Spleen (tissue), 7 donors: ENCODE results near the gene CHL1.

ENCODE experiments used
- POLR2A ChIP-seq, 3 donors: fragments of 450-650 bp; IDR thresholded peaks; one replicate each; pipeline ENCODE4 v1.5.1; 2017; ENCODE audit warnings: antibody characterized with exemption in 3 of 3, mild to moderate bottlenecking in 1 of 3
- TF ChIP-seq, protein P1 (sequence below), 11 experiments: fragments of 200-600 bp in 7 of 11; fragments of 450-650 bp in 4 of 11; sonication (generic) in 4 of 11; IDR thresholded peaks in 8 of 11; conservative IDR thresholded peaks in 3 of 11; 1 replicate in 7 of 11; 2 replicates in 4 of 11; pipeline versions ENCODE4 v1.4.0 to v1.8.0; 2016 to 2021; ENCODE audit warnings: antibody characterized with exemption in 11 of 11, inconsistent platforms in 4 of 11, mild to moderate bottlenecking in 1 of 11
- donor health status: DM: no; HTN: no; CAD: no; lungs with moderate emphysema.
- donor health status: DM: no; HTN: no; CAD: no.
- donor health status: DM: no; HTN: no; CAD: no.

- TF ChIP-seq POLR2A (IDR thresholded peaks at IDR 0.05) = no peak
- TF ChIP-seq, protein P1, sequence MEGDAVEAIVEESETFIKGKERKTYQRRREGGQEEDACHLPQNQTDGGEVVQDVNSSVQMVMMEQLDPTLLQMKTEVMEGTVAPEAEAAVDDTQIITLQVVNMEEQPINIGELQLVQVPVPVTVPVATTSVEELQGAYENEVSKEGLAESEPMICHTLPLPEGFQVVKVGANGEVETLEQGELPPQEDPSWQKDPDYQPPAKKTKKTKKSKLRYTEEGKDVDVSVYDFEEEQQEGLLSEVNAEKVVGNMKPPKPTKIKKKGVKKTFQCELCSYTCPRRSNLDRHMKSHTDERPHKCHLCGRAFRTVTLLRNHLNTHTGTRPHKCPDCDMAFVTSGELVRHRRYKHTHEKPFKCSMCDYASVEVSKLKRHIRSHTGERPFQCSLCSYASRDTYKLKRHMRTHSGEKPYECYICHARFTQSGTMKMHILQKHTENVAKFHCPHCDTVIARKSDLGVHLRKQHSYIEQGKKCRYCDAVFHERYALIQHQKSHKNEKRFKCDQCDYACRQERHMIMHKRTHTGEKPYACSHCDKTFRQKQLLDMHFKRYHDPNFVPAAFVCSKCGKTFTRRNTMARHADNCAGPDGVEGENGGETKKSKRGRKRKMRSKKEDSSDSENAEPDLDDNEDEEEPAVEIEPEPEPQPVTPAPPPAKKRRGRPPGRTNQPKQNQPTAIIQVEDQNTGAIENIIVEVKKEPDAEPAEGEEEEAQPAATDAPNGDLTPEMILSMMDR (IDR thresholded peaks at IDR 0.05 in 8 of 11, conservative IDR thresholded peaks at IDR 0.05 in 3 of 11) = no peak
Measured at GRCh38 chr3:324423-324822, 127.9 kb downstream of the CHL1 start.
